ENCODE measurements around the gene ITGB1.

GRCh38 chr10:32958085-32959005, at the start of gene ITGB1:
- TF ChIP-seq CTCF (IDR thresholded peaks at IDR 0.05 in 8 of 11, conservative IDR thresholded peaks at IDR 0.05 in 3 of 11) (peak in 1 of 11 experiments; percentile 16), POLR2A (IDR thresholded peaks at IDR 0.05) (peak; percentile 35 to 64 (median 61)), POLR2AphosphoS5 (IDR thresholded peaks at IDR 0.05) (peak; percentile 97 to 98 (median 98))
